IPS-15b (cell line): Measurements from ENCODE around the gene DNAJC30.
A peak's percentile ranks its signal among the peaks of the same experiment; 100 is the strongest.

Source experiments
- H3K27me3 ChIP-seq: one replicate; pipeline ENCODE4 v1.6.1; 2013; ENCODE audit warnings: low read length; ENCODE audit not compliant: control insufficient read depth, insufficient read depth
- H3K36me3 ChIP-seq: one replicate; pipeline ENCODE4 v1.6.1; 2013; ENCODE audit warnings: low read length; ENCODE audit not compliant: control insufficient read depth, insufficient read depth
- H3K4me1 ChIP-seq: one replicate; pipeline ENCODE4 v1.6.1; 2013; ENCODE audit warnings: mild to moderate bottlenecking, low read length; ENCODE audit not compliant: control insufficient read depth, insufficient read depth
- H3K4me3 ChIP-seq: one replicate; pipeline ENCODE4 v1.5.1; 2013; ENCODE audit warnings: low read depth, low read length
- H3K9ac ChIP-seq: one replicate; pipeline ENCODE4 v1.6.1; 2013; ENCODE audit warnings: low read depth, mild to moderate bottlenecking, low read length
- H3K9me3 ChIP-seq: one replicate; pipeline ENCODE4 v1.6.1; 2013; ENCODE audit warnings: mild to moderate bottlenecking, low read length; ENCODE audit not compliant: control insufficient read depth, insufficient read depth

The DNAJC30 gene

DNA sequence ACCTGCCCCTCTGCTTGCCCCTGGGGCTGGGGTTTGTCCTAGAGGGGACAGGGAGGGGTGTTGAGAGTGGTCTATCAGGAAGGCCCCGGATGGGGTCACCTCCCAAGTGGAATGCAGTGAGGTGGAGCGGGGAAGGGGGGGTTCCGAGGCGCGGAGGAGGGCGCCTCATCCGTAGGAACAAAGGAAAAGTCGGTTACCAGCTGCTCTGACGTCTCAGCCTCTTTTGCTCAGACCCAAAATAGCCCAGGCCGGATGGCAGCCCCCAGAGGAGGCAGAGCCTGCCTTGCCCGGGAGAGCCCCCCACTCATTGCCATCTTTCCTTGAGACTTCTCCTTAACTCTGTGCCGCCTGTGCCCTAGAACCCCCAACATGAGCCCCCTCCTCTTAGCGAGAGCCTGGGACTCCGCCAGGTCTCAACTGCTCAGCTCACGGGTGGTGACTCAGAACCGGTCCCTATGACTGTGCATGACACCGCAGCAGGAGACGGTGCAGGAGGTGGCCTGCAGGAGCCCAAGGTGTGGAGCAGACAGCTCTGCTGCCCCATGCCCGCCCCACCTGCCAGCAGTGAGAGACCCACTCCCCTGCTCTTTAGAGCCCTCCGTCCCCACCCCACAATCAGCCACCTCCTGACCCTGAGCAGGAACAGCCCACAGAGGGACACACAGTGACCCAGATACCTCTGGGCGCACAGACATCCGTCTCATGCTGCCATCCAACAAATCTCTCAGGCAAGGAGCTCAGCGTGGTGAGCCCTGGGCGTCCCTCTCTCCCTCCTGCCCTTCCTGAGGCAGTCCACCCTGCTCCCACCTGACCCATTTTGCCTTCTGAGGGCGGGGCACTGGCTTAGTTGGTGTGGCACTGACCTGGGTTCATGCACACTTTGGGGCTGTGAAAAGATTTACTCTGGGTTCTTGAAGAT, 23.1 kb upstream of the DNAJC30 start:
- H3K36me3 ChIP-seq, result peaks cover 11% of the 10 kb centered on the region
- H3K9me3 ChIP-seq, result no peaks in the 10 kb centered on the region
- H3K27me3 ChIP-seq, result no peaks in the 10 kb centered on the region
- H3K4me3 ChIP-seq, result no peak overlapping the region
- peaks cover 17% of the 10 kb centered on the region for H3K4me1 ChIP-seq
- H3K9ac ChIP-seq, result no peak overlapping the region

DNA sequence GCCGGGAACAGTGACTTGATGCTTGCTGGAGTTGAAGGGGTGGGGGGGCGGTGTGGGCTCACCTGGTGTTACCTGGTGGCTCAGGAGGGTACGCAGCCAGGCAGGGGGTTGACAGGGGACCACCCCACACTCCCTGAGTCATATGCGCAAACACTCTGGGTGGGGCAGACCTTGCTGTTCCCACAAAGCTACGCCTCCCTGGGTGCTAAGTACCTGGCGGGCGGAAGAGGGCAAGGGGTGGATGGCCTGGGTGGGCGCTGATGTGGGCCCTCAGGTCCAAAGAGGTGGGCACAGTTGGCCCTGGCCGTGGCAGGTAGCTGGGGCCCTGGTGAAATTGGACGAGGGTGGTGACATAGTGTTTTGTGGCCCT, 22.3 kb upstream of the DNAJC30 start:
- H3K36me3 ChIP-seq, result peaks cover 16% of the 10 kb centered on the region
- H3K4me1 ChIP-seq, result peaks cover 17% of the 10 kb centered on the region
- H3K9ac ChIP-seq, result no peak overlapping the region
- no peaks in the 10 kb centered on the region for H3K27me3 ChIP-seq
- H3K4me3 ChIP-seq, result no peak overlapping the region
- H3K9me3 ChIP-seq, result no peaks in the 10 kb centered on the region

DNA sequence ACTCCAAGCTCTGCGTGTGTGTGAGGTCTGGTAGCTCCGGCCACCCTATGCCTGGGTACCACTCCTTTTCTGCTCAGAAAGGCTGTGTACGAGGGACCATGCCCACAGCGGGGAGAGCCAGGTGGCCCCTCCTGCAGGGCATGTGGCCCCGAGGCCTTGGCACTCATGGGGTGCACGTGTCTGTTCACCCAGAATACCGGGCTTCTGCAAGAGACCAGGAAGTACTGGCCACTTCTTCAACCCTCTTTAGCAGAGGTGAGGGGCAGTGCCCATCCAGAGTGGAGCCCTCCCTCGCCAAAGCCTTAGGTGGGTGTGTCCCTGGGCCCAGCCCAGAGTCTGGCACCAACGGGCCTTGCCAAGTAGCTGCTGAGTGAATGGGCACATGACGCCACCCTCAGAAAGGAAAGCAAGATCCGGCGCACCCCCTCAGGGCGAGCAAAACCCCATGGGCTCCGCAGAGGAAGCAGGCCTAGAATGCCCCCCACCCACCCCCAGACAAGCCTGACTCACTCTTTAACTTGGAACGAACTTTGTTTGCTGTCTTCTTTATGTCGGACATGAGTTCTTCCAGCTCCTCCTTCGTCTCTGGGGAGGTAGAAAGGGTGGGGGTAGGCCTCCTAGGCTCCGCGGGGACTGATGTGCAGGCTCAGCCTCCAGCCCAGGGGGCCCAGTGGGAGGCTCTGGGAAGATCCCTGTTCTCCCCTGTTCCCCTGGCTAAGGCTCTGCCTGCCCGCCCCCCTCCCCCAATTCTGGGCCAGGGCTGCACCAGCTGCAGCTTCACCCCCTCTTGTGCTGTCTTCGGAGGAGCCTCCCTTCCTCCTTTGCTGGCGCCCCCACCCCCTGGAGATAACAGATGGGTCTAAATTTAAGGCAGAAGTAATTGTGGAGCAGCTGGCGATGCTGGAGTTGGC, 21.6 kb upstream of the DNAJC30 start:
- Histone ChIP-seq H3K36me3 (peaks cover 20% of the 10 kb centered on the region), H3K9me3 (no peaks in the 10 kb centered on the region), H3K9ac (no peak overlapping the region), H3K4me3 (peak overlapping the region; percentile 30), H3K4me1 (peaks cover 17% of the 10 kb centered on the region), H3K27me3 (no peaks in the 10 kb centered on the region)

DNA sequence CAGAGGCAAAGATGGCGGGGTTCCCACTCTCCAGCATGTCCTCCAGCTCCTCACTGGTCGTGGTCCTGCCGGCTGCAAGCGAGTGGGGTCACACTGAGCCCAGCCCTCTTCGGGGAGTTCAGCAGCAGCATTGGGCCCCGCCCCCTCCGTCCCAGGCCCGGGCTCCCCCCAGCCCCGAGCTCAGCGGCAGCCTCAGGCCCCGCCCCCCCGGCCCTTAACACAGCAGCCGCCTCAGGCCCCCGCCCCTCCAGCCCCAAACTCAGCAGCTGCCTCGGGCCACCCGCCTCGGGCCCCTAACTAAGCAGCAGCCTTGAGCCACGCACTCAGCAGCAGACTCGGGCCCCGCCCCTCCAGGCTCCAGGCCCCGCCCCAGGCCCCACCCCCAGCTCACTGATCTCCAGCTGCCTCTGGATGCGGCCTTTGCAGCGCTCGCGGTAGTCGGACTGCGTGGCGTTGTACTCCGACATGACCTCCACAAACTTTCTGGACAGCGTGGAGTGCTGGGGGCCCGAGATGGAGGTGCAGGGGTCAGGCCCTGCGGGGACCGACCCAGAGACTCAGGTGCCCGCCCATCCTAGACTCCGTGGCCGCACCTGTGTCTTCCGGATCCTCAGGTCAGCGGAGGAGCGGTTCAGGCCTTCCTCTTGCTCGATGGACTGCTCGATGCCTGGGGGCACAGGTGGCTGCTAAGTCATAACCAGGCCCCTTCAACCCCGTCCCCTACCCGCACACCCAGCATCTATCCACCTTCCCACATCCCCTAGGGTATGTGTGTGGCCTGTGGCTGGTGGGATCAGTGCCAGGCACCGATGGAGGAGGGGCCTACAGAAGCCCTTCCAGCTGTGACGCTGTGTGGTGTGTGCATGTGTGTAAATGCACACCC, 20.7 kb upstream of the DNAJC30 start:
- Histone ChIP-seq H3K4me1 (peaks cover 17% of the 10 kb centered on the region), H3K27me3 (no peaks in the 10 kb centered on the region), H3K4me3 (peak overlapping the region; percentile 46), H3K9ac (peak overlapping the region; percentile 27), H3K36me3 (peaks cover 27% of the 10 kb centered on the region), H3K9me3 (no peaks in the 10 kb centered on the region)

DNA sequence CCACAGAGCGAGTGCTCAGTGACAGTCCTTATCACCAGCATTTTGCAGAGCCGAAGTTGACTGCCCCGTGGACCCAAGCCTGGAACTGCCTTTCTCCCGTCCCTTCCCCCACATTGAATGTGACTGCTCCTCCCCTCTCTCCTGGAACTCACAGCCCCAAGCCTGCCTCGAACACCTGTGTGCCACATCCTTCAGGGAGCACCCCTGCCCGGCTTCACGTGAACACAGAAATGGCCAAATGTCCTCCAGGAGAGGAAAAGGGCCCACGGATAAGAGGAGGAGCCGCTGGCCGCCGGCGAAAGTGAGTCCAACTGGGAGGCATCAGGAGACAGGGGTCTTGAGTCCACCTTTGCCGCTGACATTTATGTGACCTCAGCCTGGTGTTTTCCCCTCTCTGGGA, 20.0 kb upstream of the DNAJC30 start:
- Histone ChIP-seq H3K36me3 (peaks cover 30% of the 10 kb centered on the region), H3K27me3 (no peaks in the 10 kb centered on the region), H3K4me1 (peaks cover 17% of the 10 kb centered on the region), H3K9me3 (no peaks in the 10 kb centered on the region), H3K9ac (peak overlapping the region; percentile 27), H3K4me3 (peak overlapping the region; percentile 46)

DNA sequence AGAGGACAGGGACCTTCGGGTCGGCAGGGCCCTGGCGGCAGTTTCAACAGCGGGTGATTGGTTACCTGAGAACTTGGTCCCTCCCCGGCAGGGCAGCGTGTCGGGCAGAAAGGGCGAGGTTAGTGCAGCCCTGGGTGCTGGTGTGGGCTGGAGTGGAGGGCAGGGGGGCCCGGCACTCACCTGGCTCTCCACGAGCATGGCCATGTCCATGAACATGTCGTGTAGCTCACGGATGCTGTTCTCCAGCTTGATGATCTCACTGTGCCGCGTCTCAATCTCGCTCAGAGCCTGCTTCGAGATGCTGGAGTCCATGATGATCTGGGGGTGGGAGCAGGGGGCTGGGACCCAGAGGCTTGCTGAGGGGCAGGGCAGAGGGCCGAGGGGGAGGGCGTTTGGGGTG, 19.4 kb upstream of the DNAJC30 start:
- no peaks in the 10 kb centered on the region for H3K27me3 ChIP-seq
- no peak overlapping the region for H3K4me3 ChIP-seq
- no peak overlapping the region for H3K9ac ChIP-seq
- H3K36me3 ChIP-seq, result peaks cover 31% of the 10 kb centered on the region
- no peaks in the 10 kb centered on the region for H3K9me3 ChIP-seq
- peaks cover 17% of the 10 kb centered on the region for H3K4me1 ChIP-seq

DNA sequence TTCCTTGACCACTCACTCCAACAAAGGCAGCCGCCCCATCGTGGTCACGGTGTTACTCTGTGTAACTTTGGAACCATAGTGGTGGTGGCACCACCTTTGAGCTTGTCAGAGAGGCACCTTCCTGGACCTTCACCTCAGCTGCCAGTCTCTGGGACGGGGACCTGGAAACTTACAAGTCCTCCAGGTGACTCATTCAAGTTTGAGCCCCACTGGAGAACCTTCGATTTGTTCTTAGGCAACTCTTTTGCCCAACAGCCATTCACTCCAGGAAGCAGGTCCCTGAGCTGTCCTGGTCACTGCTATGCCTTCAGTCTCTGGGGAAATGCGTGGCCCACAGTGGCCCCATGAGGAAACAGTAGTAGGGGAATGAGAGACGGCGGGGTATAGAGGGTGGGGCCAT, 19.0 kb upstream of the DNAJC30 start:
- Histone ChIP-seq H3K27me3 (no peaks in the 10 kb centered on the region), H3K4me3 (no peak overlapping the region), H3K36me3 (peaks cover 35% of the 10 kb centered on the region), H3K9ac (no peak overlapping the region), H3K9me3 (no peaks in the 10 kb centered on the region), H3K4me1 (peaks cover 17% of the 10 kb centered on the region)

DNA sequence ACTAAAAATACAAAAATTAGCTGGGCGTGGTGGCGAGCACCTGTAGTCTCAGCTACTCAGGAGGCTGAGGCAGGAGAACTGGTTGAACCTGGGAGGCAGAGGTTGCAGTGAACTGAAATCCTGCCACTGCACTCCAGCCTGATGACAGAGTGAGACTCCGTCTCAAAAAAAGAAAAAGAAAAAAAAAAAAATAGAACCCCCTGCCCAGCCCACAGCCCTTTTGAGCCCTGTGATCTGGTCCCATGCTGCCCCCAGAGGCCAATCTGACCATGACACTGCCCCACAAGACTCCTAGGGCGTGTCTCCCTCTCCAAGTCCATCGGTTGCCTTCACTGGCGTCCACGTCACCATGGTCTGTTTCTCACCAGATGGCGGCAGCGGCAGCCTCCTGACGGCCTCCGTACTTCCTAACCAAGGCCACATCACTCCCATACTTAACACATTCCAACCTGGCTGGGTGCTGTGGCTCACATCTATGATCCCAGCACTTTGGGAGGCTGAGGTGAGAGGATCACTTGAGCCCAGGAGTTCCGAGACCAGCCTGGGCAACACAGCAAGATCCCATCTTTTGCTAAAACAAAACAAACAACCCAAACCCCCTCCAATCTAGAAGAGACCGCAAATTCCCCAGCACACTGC, 18.2 kb upstream of the DNAJC30 start:
- Histone ChIP-seq H3K9ac (no peak overlapping the region), H3K9me3 (no peaks in the 10 kb centered on the region), H3K36me3 (peaks cover 38% of the 10 kb centered on the region), H3K4me1 (peaks cover 17% of the 10 kb centered on the region), H3K4me3 (no peak overlapping the region), H3K27me3 (no peaks in the 10 kb centered on the region)

DNA sequence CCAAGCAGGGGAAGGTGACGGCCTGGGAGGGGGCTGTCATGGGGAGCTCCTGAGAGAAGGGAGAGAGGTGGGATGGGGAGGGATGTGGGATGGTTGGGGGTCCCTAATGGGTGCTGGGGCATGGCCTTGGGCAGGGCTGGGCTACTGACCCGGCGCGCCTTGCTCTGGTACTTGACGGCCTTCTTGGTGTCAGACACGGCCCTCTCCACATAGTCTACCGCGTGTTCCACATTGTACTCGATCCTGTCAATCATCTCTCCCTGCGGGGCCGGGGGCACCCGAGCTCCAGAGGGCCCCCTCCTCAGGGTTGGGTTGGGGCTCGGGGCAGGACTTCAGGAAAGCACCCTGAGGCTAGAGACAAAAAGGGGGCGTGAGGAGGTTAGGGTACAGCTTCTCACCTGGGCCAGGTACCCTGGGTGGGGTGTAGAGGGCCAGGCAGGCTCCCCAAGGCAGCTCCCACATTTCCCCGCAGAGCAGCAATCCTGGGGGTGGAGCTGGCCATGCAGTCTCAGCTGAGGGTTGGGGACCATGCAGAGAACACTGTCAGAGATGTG, 17.4 kb upstream of the DNAJC30 start:
- H3K9me3 ChIP-seq, result no peaks in the 10 kb centered on the region
- H3K27me3 ChIP-seq, result no peaks in the 10 kb centered on the region
- H3K4me3 ChIP-seq, result no peak overlapping the region
- H3K9ac ChIP-seq, result no peak overlapping the region
- peaks cover 39% of the 10 kb centered on the region for H3K36me3 ChIP-seq
- peaks cover 17% of the 10 kb centered on the region for H3K4me1 ChIP-seq

DNA sequence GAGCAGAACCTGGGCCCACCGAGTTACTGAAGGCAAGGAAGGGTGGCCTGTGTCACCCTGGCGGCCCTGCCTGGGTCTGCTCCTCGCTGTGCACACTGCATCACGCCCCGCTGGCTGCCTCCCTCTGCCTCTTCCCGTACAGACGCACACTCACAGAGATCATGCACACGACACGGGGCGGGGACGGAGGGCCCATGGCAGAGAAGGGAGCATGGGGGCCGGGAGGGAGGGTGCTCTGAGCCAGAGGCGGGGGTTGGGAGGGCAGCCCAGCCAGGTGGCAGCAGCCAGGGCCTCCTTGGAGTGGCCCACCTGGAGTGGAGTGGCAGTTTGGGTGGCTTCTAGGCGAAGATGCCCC, 16.8 kb upstream of the DNAJC30 start:
- Histone ChIP-seq H3K4me3 (no peak overlapping the region), H3K4me1 (peaks cover 15% of the 10 kb centered on the region), H3K9me3 (no peaks in the 10 kb centered on the region), H3K36me3 (peaks cover 42% of the 10 kb centered on the region), H3K27me3 (no peaks in the 10 kb centered on the region), H3K9ac (no peak overlapping the region)
